ENCODE results near the gene EPHA10. TPM values are rescaled to one million over a fixed set of nuclear protein-coding genes. Genes with fewer than 3 reads are reported as not detected.

Gene EPHA10
- total RNA-seq, 1 experiment from 2014 or later: 7.6 TPM

DNA sequence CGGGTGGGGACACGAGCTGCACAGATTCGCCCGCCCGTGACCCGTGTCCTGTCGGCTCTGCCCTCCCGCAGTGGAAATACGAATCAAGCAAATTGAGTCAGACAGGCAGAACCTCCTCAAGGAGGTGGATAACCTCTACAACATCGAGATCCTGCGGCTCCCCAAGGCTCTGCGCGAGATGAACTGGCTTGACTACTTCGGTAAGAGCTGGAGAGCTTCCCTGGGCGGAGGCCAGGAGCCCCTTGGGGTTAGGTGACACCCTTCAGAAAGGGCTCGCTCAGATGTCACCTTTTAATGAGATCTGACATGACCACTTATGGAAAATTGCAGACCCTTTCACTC, 72.1 kb downstream of the EPHA10 start:
- H4K20me1 ChIP-seq (ENCODE audit: insufficient read depth): peaks cover 5% of the 10 kb centered on the region; the same call in 1 of the 2 replicates
- no peaks in the 10 kb centered on the region for H3K9me2 ChIP-seq (ENCODE audit: insufficient read depth)
- H3F3A ChIP-seq (ENCODE audit: insufficient read depth, low read depth): no peaks in the 10 kb centered on the region; the same call in 1 of the 2 replicates
- no peaks in the 10 kb centered on the region for H3K9me3 ChIP-seq (ENCODE audit: insufficient read depth, low read depth)
- H3K27ac ChIP-seq: no peak overlapping the region
- intact Hi-C loops (cut with micrococcal nuclease; ENCODE audit: unreplicated experiment): loop anchor here (1.0 to 10.0 kb wide), 6 partner anchors 62 to 1338 kb away; partner anchors contain the start of genes MTF1, UTP11 and YRDC
- peak overlapping the region; percentile 89 for H3K4me3 ChIP-seq
- TF ChIP-seq, protein P1, sequence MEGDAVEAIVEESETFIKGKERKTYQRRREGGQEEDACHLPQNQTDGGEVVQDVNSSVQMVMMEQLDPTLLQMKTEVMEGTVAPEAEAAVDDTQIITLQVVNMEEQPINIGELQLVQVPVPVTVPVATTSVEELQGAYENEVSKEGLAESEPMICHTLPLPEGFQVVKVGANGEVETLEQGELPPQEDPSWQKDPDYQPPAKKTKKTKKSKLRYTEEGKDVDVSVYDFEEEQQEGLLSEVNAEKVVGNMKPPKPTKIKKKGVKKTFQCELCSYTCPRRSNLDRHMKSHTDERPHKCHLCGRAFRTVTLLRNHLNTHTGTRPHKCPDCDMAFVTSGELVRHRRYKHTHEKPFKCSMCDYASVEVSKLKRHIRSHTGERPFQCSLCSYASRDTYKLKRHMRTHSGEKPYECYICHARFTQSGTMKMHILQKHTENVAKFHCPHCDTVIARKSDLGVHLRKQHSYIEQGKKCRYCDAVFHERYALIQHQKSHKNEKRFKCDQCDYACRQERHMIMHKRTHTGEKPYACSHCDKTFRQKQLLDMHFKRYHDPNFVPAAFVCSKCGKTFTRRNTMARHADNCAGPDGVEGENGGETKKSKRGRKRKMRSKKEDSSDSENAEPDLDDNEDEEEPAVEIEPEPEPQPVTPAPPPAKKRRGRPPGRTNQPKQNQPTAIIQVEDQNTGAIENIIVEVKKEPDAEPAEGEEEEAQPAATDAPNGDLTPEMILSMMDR (conservative IDR thresholded peaks at IDR 0.05): no peak
- TF ChIP-seq EZH2 (IDR thresholded peaks at IDR 0.05; ENCODE audit: low read depth): no peak
- peak overlapping the region; percentile 95 for H3K4me2 ChIP-seq
- no TSS peak for BruUV-seq (replicated peaks)
- H3K79me2 ChIP-seq (ENCODE audit: low read depth): peaks cover 64% of the 10 kb centered on the region
- POLR2A ChIA-PET (ENCODE audit: unreplicated experiment): no interaction called here
- DNase-seq: no peak
- H3K27me3 ChIP-seq (ENCODE audit: insufficient read depth, low read depth): no peaks in the 10 kb centered on the region
- CTCF ChIA-PET: interaction anchor here (0.7 kb wide), 1 partner anchor 240 kb away, joined by 5 read pairs; no protein-coding TSS in a partner anchor
- peak overlapping the region; percentile 96 for H2AFZ ChIP-seq
- peaks cover 29% of the 10 kb centered on the region for H3K36me3 ChIP-seq (ENCODE audit: low read depth)
- peaks cover 21% of the 10 kb centered on the region for H3K4me1 ChIP-seq (replicated peaks; ENCODE audit: insufficient read depth)

- H2AFZ ChIP-seq: peak within 1 kb of the TSS; percentile 96
- ChIA-PET POLR2A (ENCODE audit: unreplicated experiment) (interaction anchor here (0.6 to 1.2 kb wide), 9 partner anchors 28 to 1762 kb away, joined by 3 to 10 read pairs (median 5); partner anchors contain the start of genes AGO3, C1orf122, OSCP1 and YRDC), CTCF (interaction anchor here (0.7 to 1.1 kb wide), 3 partner anchors 168 to 258 kb away, joined by 3 to 5 read pairs (median 3); no protein-coding TSS in a partner anchor)
- no peaks in the 10 kb centered on the region for H3K27me3 ChIP-seq (ENCODE audit: insufficient read depth, low read depth)
- H3K9me3 ChIP-seq (ENCODE audit: insufficient read depth, low read depth): no peaks in the 10 kb centered on the region
- H3F3A ChIP-seq (ENCODE audit: insufficient read depth, low read depth): no peaks in the 10 kb centered on the region; the same call in 1 of the 2 replicates
- H3K79me2 ChIP-seq (ENCODE audit: low read depth): peaks cover 64% of the 10 kb centered on the region
- TSS peak; percentile 76 for BruUV-seq (replicated peaks)
- DNase-seq: peak; percentile 94 to 99
- H3K9me2 ChIP-seq (ENCODE audit: insufficient read depth): no peaks in the 10 kb centered on the region
- H3K4me3 ChIP-seq: peak within 1 kb of the TSS; percentile 89
- peaks cover 21% of the 10 kb centered on the region for H3K4me1 ChIP-seq (replicated peaks; ENCODE audit: insufficient read depth)
- TF ChIP-seq, protein P1 (conservative IDR thresholded peaks at IDR 0.05): peak; percentile 73
- TF ChIP-seq EZH2 (IDR thresholded peaks at IDR 0.05; ENCODE audit: low read depth): no peak
- no peak within 1 kb of the TSS for H3K27ac ChIP-seq
- intact Hi-C loops (cut with micrococcal nuclease; ENCODE audit: unreplicated experiment): loop anchor here (1.0 to 10.0 kb wide), 6 partner anchors 63 to 1337 kb away; partner anchors contain the start of genes MTF1, UTP11 and YRDC
- peak within 1 kb of the TSS; percentile 95 for H3K4me2 ChIP-seq
- H4K20me1 ChIP-seq (ENCODE audit: insufficient read depth): no peaks in the 10 kb centered on the region
- H3K36me3 ChIP-seq (ENCODE audit: low read depth): peaks cover 24% of the 10 kb centered on the region
Observed at GRCh38 chr1:37692078-37692833, 72.7 kb downstream of the EPHA10 start, which contains the start of gene CDCA8. TSS of gene CDCA8 (plus strand) at chr1:37692516. CDS start at chr1:37692691, 175 bp downstream.

DNA sequence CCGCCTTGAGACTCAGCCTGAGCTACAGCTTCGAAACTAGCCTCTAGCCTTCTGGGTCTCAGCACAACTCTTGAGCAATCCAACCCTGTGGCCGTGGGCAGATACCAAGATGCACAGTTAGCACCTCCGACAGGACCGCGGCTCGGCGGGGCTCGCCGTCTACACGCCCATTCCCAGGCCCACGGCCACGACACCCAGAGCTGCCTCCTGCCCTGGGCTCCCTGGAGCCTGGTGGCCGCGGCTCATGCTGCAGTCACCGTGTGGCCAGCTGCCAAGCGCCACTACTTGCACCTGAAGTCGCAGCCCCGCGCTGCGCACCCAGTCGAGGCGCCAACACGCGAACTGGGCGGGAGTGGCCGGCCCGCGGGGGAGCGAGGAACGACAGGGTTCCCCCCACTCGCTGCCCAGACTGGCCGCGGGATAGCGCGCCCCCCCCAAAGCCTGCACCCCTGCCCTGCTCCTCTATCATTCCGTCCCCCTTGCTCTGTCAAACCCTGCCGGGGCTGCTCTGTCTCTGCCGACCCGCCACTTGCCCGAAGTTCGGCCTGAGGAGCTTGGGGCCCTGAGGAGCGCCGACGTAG, 73.3 kb downstream of the EPHA10 start:
- peak; percentile 53 to 57 for DNase-seq
- Histone ChIP-seq H3F3A (ENCODE audit: insufficient read depth, low read depth) (no peaks in the 10 kb centered on the region; the same call in 1 of the 2 replicates), H3K4me2 (peak overlapping the region; percentile 95), H4K20me1 (ENCODE audit: insufficient read depth) (no peaks in the 10 kb centered on the region), H3K27me3 (ENCODE audit: insufficient read depth, low read depth) (no peaks in the 10 kb centered on the region), H3K27ac (no peak overlapping the region), H3K4me1 (replicated peaks; ENCODE audit: insufficient read depth) (peaks cover 21% of the 10 kb centered on the region), H2AFZ (peak overlapping the region; percentile 96), H3K4me3 (peak overlapping the region; percentile 89), H3K9me3 (ENCODE audit: insufficient read depth, low read depth) (no peaks in the 10 kb centered on the region), H3K36me3 (ENCODE audit: low read depth) (peaks cover 17% of the 10 kb centered on the region), H3K79me2 (ENCODE audit: low read depth) (peaks cover 60% of the 10 kb centered on the region), H3K9me2 (ENCODE audit: insufficient read depth) (no peaks in the 10 kb centered on the region)
- no TSS peak for BruUV-seq (replicated peaks)
- ChIA-PET CTCF (interaction anchor here (0.5 to 1.1 kb wide), 3 partner anchors 93 to 259 kb away, joined by 3 to 4 read pairs (median 3); no protein-coding TSS in a partner anchor), POLR2A (ENCODE audit: unreplicated experiment) (interaction anchor here (0.6 to 1.2 kb wide), 7 partner anchors 27 to 1425 kb away, joined by 4 to 10 read pairs (median 6); partner anchors contain the start of genes C1orf122, OSCP1 and YRDC)
- TF ChIP-seq, protein P1 (conservative IDR thresholded peaks at IDR 0.05): no peak
- no peak for TF ChIP-seq EZH2 (IDR thresholded peaks at IDR 0.05; ENCODE audit: low read depth)
- intact Hi-C loops (cut with micrococcal nuclease; ENCODE audit: unreplicated experiment): loop anchor here (1.0 to 10.0 kb wide), 7 partner anchors 63 to 1337 kb away; partner anchors contain the start of genes MTF1, UTP11 and YRDC
